ENCODE measurements around the gene CD93. TPM values are rescaled to one million over a fixed set of nuclear protein-coding genes. Genes with fewer than 3 reads are reported as not detected.

CD93 gene
- total RNA-seq, 4 donors from 2014 or later, result 6.3 to 14.3 (median 7.9) TPM

DNA sequence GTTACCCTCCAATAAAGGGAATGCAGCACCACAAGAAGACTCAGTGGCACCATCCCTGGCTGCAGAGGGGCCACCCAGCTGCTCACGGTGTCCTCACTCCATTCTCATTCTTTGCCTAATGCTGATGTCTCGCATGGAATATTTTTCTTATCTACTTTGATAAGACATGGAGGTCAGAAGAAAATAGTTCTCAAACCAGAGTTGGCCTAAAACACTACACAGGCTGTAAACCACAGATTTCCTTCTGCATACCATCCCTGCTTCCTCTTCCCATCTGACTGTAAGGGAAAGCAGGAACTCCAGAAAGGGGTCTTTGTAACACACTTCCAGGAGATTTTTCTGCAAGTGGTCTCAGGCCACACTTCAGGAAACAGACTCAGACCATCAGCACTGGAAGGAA is 43.1 kb upstream of the CD93 start:
- DNase-seq, result no peak
- intact Hi-C loops (cut with DNase I; ENCODE audit: low total_unique reads), result no loop called here
- Histone ChIP-seq H3K27ac (no peak overlapping the region), H3K4me1 (peaks cover 0 to 6% (median 0%) of the 10 kb centered on the region in 4 donors), H3K9me3 (no peaks in the 10 kb centered on the region), H3K27me3 (no peaks in the 10 kb centered on the region), H3K36me3 (no peaks in the 10 kb centered on the region), H3K4me3 (no peak overlapping the region)
- 78 to 95% methylated on average over 2 of the region's 2 CpGs for WGBS, 2 donors (ENCODE audit: low coverage in 1 of 2)
- TF ChIP-seq EP300 (IDR thresholded peaks at IDR 0.05; ENCODE audit: low read depth), result no peak
- TF ChIP-seq, protein P1, sequence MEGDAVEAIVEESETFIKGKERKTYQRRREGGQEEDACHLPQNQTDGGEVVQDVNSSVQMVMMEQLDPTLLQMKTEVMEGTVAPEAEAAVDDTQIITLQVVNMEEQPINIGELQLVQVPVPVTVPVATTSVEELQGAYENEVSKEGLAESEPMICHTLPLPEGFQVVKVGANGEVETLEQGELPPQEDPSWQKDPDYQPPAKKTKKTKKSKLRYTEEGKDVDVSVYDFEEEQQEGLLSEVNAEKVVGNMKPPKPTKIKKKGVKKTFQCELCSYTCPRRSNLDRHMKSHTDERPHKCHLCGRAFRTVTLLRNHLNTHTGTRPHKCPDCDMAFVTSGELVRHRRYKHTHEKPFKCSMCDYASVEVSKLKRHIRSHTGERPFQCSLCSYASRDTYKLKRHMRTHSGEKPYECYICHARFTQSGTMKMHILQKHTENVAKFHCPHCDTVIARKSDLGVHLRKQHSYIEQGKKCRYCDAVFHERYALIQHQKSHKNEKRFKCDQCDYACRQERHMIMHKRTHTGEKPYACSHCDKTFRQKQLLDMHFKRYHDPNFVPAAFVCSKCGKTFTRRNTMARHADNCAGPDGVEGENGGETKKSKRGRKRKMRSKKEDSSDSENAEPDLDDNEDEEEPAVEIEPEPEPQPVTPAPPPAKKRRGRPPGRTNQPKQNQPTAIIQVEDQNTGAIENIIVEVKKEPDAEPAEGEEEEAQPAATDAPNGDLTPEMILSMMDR (IDR thresholded peaks at IDR 0.05), result no peak
- no peak for TF ChIP-seq POLR2AphosphoS5 (IDR thresholded peaks at IDR 0.05)
- no peak for TF ChIP-seq POLR2A (IDR thresholded peaks at IDR 0.05)
- in situ Hi-C loops (cut with MboI; ENCODE audit: low pct_ligation_motif_present in 1 of 4, low pct_unique_long_range_greater_than_20kb in 1 of 4, low sequenced_read_pairs in 3 of 4), result no loop called here

DNA sequence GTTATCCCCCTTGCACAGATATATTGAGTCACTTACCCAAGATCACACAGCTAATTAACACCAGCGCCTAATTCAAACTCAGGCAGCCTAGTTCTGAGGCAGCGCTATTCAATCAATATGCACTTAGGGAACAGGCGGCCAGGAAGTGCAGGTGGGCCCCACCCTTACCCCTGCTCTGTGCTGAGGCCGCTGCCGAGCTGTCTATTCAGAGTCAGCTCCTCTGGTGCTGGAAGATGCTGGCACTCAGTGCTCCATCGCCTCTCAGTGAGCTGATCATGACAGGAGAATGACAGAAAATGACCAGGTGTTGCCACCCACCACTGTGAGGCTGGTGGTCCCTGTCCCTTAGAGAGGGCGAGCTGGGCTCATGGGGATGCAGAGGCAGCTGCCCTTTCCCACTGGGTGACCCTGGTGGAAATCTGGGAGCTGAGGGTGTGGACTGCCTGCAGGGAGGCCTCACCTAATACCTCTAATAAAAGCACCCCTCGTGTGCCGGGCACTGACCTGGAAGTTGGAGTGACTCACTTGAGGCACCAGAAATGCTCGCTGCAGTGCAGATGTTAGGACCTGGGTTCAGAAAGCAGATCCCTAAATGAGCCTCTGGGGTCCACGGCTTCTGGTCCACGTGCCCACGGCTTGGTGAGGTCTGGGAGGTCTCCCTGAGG is 42.5 kb upstream of the CD93 start:
- WGBS, 2 donors (ENCODE audit: low coverage in 1 of 2), result 78% methylated on average over 13 of the region's 13 CpGs; no CpG with 5 or more reads in 1 of the 2 donors
- no peak for TF ChIP-seq POLR2AphosphoS5 (IDR thresholded peaks at IDR 0.05)
- TF ChIP-seq, protein P1 (IDR thresholded peaks at IDR 0.05), result no peak
- no peak for TF ChIP-seq EP300 (IDR thresholded peaks at IDR 0.05; ENCODE audit: low read depth)
- no peak for TF ChIP-seq POLR2A (IDR thresholded peaks at IDR 0.05)
- in situ Hi-C loops (cut with MboI; ENCODE audit: low pct_ligation_motif_present in 1 of 4, low pct_unique_long_range_greater_than_20kb in 1 of 4, low sequenced_read_pairs in 3 of 4), result no loop called here

DNA sequence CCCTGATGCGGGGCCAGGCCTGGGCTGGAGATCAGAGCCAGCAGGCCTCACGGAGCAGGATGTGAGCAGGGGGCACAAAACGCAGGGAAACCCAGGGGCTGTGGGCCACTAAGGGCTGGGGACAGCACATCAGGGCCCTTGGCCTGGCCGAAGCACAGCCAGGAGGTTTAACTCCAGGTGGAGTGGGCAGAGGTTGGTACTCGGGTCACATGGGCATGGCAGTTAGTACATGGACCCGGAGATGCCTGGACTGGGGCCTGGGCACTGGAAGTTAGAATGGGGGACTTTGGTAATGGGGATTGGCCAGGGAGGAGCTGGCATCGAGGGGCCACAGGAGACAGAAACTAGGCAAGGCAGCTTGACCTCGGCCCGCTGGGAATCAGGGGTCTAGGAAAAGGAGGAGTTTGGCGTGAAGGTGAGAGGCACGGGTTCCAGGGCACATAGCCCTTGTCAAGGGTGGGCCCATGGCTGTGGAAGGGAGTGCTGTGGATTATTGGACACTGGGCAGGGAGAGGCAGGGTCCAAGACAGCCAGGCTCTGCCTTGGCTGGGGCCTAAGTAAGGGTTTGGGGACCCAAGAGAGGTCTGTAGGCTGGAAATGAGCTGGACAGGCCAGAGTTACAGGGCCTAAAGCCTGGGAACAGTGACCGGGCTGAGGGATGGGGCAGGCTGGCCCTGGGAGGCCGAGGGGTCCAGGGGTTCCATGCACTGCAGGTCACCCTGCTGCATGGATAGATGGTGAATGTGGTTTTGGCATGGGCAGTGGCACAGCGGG is 41.6 kb upstream of the CD93 start:
- TF ChIP-seq, protein P1 (IDR thresholded peaks at IDR 0.05), result no peak
- TF ChIP-seq EP300 (IDR thresholded peaks at IDR 0.05; ENCODE audit: low read depth), result no peak
- TF ChIP-seq POLR2A (IDR thresholded peaks at IDR 0.05), result no peak
- in situ Hi-C loops (cut with MboI; ENCODE audit: low pct_ligation_motif_present in 1 of 4, low pct_unique_long_range_greater_than_20kb in 1 of 4, low sequenced_read_pairs in 3 of 4), result no loop called here
- Histone ChIP-seq H3K27ac (no peak overlapping the region), H3K4me3 (no peak overlapping the region), H3K36me3 (no peaks in the 10 kb centered on the region), H3K9me3 (no peaks in the 10 kb centered on the region), H3K4me1 (no peaks in the 10 kb centered on the region), H3K27me3 (no peaks in the 10 kb centered on the region)
- 91 to 100% methylated on average over 6 to 14 of the region's 14 CpGs for WGBS, 2 donors (ENCODE audit: low coverage in 1 of 2)
- DNase-seq, result no peak
- intact Hi-C loops (cut with DNase I; ENCODE audit: low total_unique reads), result no loop called here

More for the DNA sequence above, 42.5 kb upstream of the CD93 start:
- no peaks in the 10 kb centered on the region for H3K36me3 ChIP-seq
- intact Hi-C loops (cut with DNase I; ENCODE audit: low total_unique reads), result no loop called here
- H3K9me3 ChIP-seq, result no peaks in the 10 kb centered on the region
- no peak for DNase-seq
- H3K4me1 ChIP-seq, result peaks cover 0 to 6% (median 0%) of the 10 kb centered on the region in 4 donors
- no peaks in the 10 kb centered on the region for H3K27me3 ChIP-seq
- H3K27ac ChIP-seq, result no peak overlapping the region
- no peak overlapping the region for H3K4me3 ChIP-seq

DNA sequence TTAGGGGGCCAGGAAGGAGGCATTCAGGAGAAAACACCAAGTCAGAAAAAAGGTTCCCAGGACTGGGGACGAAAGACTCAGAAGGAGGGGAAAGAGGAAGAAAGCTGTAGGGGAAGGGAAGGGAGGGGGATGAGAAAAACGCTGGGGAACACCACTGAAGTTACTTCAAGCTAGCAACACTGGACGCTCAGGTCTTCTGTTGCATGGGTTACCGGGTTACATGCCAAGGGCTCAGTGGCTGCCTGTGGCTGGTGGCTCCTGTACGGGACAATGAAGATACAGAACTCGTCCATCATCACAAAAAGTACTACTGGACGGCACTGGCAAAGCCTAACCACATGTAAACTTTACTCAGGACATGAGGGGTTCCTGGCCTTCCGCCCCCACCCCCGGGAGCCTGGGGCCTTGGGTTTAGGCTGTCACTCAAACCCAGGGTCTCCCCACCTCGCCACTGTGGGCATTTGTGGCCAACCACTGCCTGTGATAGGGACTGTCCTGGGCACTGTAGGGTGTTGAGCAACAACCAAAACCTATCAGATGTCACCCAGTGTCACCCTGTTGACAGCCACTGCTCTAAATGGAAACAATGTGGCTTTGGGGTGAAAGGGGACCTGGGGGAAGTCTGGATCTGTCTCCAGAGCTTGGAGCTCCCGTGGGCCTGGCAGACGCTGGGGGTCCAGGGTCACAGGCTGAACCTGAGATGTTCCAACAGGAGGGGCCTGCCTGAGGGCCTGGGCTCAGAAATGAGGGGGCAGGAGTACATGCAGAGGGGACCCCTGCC is 40.3 kb upstream of the CD93 start:
- H3K27ac ChIP-seq, result peak overlapping the region; percentile 8 to 51 (median 32)
- WGBS, 2 donors (ENCODE audit: low coverage in 1 of 2), result 55 to 71% methylated on average over 4 to 12 of the region's 12 CpGs
- TF ChIP-seq POLR2AphosphoS5 (IDR thresholded peaks at IDR 0.05) (no peak), POLR2A (IDR thresholded peaks at IDR 0.05) (no peak)

More for the DNA sequence above, 40.3 kb upstream of the CD93 start:
- Histone ChIP-seq H3K36me3 (no peaks in the 10 kb centered on the region), H3K27me3 (no peaks in the 10 kb centered on the region), H3K4me3 (no peak overlapping the region), H3K4me1 (no peaks in the 10 kb centered on the region), H3K9me3 (no peaks in the 10 kb centered on the region)
- DNase-seq, result no peak
- intact Hi-C loops (cut with DNase I; ENCODE audit: low total_unique reads) (no loop called here), in situ Hi-C loops (cut with MboI; ENCODE audit: low pct_ligation_motif_present in 1 of 4, low pct_unique_long_range_greater_than_20kb in 1 of 4, low sequenced_read_pairs in 3 of 4) (no loop called here)

All from transverse colon (tissue), 4 donors.